Middle frontal gyrus (tissue), 1 donor: ENCODE data around the gene TLCD3B.

ENCODE experiments used
- DNase-seq: peaks from one replicate; pipeline ENCODE4 v3.0.0-alpha.2; 2015; ENCODE audit warnings: low spot score; ENCODE audit errors: extremely low spot score

TLCD3B gene

DNA sequence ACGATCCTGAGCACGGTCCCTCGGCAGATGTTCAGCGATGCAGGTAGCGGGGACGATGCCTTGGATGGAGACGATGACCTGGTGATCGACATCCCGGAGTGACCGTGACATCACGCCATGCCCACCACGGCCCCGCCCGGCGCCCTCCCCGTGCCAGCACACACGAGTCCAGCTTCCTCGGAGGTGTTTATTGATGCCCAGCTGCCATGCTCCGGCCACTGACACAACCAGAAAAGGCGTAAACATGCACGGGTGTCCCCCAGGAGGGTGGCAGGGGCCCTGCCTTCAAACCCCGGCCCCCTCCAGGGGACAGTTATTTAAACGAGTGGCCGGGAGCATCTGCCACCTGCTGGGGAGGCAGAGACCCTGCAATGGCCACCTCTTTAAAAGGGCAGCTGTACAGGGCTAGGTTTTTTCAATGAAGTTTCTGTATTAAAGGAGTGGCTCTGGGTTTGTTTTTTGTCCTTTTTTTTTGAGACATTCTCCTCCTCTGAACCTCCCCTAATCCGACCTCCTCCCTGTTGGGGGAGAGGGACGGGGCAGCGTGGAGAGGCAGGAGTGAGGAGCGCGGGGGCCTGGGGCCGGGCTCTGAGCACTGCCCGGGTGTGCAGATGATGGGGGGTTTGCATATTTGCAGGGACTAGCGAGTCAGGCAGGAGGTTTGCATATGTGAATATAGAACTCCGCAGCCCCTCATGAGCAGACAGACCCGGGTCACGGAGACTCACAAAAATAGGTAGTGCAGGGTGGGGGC lies 25.6 kb downstream of the TLCD3B start:
- no peak for DNase-seq

- no peak for DNase-seq
Observed at GRCh38 chr16:30004811-30005242, 26.2 kb downstream of the TLCD3B start.

DNA sequence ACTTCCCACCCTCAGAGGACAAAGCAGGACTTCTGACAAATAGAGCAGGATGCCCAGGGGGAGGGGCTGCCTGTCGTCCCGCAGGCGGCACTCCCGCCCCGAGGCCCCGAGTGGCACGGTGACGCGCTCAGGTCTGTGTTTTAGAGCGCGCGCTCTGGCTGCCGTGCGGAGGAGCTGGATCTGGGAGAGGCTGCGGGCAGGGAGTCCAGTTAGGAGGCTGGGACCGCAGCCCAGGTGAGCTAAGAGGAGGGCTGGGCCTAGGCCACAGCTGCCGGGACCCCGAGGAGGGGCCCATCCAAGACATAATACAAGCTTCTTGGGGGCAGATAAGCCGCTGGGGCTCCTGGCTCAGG lies 26.7 kb downstream of the TLCD3B start:
- DNase-seq = no peak

GRCh38 chr16:30003670-30004423 lies 27.2 kb downstream of the TLCD3B start:
- DNase-seq = no peak

- DNase-seq = no peak
Observed at GRCh38 chr16:30002614-30003346, 28.3 kb downstream of the TLCD3B start.

- no peak for DNase-seq
Observed at GRCh38 chr16:30000735-30001631, 30.1 kb downstream of the TLCD3B start.

DNA sequence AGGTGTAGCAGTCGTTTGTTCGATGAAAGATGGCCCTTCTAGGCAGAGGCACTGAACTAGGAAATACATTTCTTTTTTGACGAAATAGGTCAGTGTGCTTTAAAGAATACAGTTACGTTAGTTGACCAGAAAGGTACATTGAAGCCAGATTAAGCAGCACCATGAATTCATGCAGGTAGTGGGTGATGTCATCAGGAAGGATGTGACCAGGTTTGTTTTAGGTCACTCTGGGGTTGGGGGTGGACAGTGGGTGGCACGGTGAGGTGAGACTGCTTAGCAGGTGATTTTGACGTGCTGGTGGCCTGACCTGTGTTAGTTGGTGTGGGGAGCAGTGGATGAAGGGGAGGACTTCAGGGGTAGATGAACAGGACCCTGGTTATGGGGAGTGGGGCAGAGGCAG lies 31.5 kb downstream of the TLCD3B start:
- DNase-seq = no peak

DNA sequence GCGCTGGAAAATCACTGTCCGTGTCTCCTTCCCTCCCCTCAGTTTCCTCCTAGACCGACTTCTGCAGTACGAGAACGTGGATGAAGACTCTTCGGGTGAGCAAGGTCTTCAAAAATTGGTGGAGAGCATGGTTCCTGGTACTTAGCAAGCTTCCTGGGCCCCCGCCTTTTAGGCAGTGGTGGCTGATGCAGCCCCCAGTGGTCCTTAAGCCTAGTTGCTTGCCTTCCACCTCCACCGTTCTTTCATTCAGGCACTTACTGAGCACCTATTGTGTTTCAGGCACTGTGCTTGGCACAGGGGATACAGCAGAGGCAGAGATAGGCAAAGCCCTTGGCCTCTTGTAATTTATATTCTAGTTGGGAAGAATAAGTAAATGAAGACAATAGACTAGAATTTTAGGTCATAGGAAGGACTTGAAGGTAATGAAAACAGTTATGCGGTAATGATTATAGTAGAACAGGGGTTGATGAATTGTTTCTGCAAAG lies 34.3 kb downstream of the TLCD3B start:
- no peak for DNase-seq

GRCh38 chr16:29995911-29996765 lies 34.9 kb downstream of the TLCD3B start, which contains the start of gene INO80E:
INO80E (plus strand) TSS chr16:29996241; CDS start chr16:29996311, 70 bp downstream.
- DNase-seq = peak; percentile 99

- DNase-seq = peak; percentile 84
Observed at GRCh38 chr16:29995324-29995910, 35.7 kb downstream of the TLCD3B start, which contains the start of gene HIRIP3. HIRIP3 (minus strand) TSS chr16:29995617; CDS start chr16:29995605, 12 bp downstream.

GRCh38 chr16:29994600-29995323 lies 36.3 kb downstream of the TLCD3B start:
- no peak for DNase-seq

DNA sequence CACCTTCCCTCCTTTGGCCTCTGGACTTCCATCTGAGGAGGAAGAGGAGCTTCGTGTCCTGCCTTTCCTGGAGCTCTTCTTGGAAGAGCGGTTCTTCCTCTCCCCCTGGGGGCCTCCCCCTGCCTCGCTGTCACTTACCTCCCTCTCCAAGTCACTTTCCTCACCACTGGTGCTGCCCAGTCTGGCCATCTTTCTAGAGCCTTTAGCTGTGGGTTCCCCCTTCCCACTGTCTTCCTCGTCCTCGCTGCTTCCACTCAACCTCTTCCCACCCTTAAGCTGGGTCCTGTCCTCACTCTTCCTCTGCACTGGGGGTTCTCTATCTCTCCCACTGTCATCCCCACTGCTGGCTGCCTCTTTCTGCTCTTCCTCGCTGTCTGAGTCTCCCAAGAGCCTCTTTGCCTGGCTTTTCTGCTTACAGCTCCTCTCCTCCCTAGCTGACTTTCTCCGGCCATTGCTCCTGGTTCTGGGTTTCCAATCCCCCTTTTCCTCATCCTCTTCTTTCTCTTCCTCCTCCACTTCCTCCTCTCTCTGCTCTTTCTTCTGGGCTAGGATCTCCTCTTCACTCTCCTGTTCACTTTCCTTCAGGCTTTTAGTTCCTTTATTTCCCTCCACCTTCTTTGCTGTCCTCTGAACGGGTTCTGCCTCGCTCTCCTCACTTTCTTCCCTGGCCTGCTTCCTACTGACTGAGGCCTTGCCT lies 37.0 kb downstream of the TLCD3B start:
- no peak for DNase-seq

- no peak for DNase-seq
Observed at GRCh38 chr16:29993191-29993902, 37.7 kb downstream of the TLCD3B start.

DNA sequence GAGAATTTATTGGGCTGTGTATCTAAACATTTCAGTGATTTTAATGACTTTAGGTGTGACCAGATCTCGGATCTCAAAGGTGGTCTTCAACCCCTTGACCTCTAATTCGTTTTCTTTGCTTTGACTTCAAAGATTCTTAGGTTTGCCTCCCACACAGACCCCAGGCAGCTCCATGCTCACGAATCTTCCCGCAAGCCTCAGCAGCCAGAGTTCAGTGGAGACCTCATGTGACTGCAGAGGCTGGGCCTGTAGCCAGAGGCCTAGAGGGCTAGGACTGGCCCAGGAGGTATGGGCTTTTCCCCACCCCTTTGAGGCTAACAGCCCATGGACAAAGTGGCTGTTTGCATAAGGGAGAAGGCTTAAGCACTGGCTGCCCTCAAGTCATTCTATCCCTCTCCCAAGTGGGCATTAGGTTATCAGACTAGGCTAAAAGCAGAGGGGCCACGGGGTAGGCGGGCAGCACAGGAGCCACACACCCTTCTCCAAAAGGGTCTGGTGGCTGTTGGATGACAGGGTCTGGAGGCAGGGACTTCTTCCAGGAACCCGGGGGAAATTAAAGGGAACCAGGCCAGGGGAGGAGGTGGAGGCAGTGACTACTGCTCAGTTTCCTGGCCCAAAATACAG lies 38.6 kb downstream of the TLCD3B start:
- DNase-seq = no peak

DNA sequence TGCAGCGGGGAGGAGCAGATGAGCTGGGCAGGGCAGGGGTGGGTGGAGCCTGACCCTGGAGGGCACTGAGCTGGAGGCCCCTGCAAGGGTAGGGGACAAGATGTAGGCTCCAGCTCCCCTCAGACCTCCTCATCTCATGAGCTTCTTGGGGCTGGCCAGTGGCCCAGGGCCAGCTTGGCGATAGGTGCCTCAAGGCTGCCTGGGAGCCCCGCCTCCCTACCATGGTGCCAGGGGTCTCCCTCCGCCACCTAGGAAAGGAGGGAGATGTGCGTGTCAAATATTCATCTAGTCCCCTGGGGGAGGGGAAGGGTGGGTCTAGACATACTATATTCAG lies 39.5 kb downstream of the TLCD3B start:
- DNase-seq = no peak

- DNase-seq = no peak
Observed at GRCh38 chr16:29990883-29991570, 40.0 kb downstream of the TLCD3B start.

- DNase-seq = no peak
Observed at GRCh38 chr16:29990034-29990433, 41.0 kb downstream of the TLCD3B start.
